ENCODE data around the gene RNF182.
"Not testable (repeated sequence)": the region's sequence is repeated elsewhere in the genome, so short reads cannot be mapped to it uniquely, and the experiment has no call there.

DNA sequence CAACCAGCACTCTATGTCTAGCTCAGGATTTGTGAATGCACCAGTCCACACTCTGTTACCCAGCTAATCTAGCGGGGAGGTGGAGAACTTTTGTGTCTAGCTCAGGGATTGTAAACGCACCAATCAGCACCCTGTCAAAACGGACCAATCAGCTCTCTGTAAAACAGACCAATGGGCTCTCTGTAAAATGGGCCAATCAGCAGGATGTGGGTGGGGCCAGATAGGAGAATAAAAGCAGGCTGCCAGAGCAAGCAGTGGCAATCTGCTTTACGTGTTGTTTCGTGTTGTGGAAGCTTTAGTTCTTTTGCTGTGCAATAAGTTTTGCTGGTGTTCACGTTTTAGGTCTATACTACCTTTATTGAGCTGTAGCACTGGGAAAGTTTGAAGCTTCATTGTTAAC, 93.8 kb downstream of the RNF182 start:
- TF ChIP-seq EZH2 (IDR thresholded peaks at IDR 0.05); POLR2AphosphoS5 (IDR thresholded peaks at IDR 0.05; ENCODE audit: borderline replicate concordance, low read depth, low read length); FOXP2 (optimal IDR thresholded peaks at IDR 0.05; ENCODE audit: control extremely low read depth, extremely low read length, insufficient read depth): not testable (repeated sequence)
